GM12878 (cell line): ENCODE measurements around the gene PAK3. TPM values are rescaled to one million over a fixed set of nuclear protein-coding genes. Genes with fewer than 3 reads are reported as not detected.

ENCODE experiments used
- ATAC-seq: fragments of 200-7000 bp; cut with Tn5 transposase; 3 replicates; pipeline ENCODE4 v1.9.1; 2020; ENCODE audit warnings: mild to moderate bottlenecking, moderate library complexity
- BruUV-seq: library from RNA; stranded (reverse); fragments of 400-500 nt; replicated peaks from 2 replicates; lab custom pipeline; 2021; lab: Mats Ljungman, UMichigan
- CTCF ChIA-PET: fragments of 300-600 bp; sonication (Branson Sonifier 250); formaldehyde crosslinking; extraction: SDS; loops from one replicate; lab custom pipeline; 2021; ENCODE audit warnings: inconsistent platforms; lab: Yijun Ruan, JAX
- POLR2A ChIA-PET: fragments of 350-600 bp; formaldehyde crosslinking; extraction: SDS; loops from one replicate; lab custom pipeline; 2021; ENCODE audit warnings: inconsistent platforms; lab: Charles Lee
- RAD21 ChIA-PET: fragments of 300-600 bp; sonication (Branson Sonifier 250); formaldehyde crosslinking; loops from one replicate; lab custom pipeline; 2023; ENCODE audit warnings: antibody characterized with exemption; ENCODE audit not compliant: unreplicated experiment; lab: Charles Lee
- SMC1A ChIA-PET: fragments of 300-600 bp; sonication (Branson Sonifier 250); formaldehyde crosslinking; loops from one replicate; lab custom pipeline; 2023; ENCODE audit not compliant: unreplicated experiment, uncharacterized antibody; lab: Charles Lee
- DNase-seq: peaks from one replicate; pipeline ENCODE4 v3.0.0-alpha.2; 2011; ENCODE audit warnings: low read depth, low spot score
- FAIRE-seq: peaks from 3 replicates; lab custom pipeline; 2011; peaks lifted over from hg19 to GRCh38; lab: Jason Lieb, UNC
- H2AFZ ChIP-seq: 2 replicates; pipeline ENCODE4 v1.6.0; 2011; ENCODE audit warnings: low read depth, low read length, control low read depth; ENCODE audit not compliant: control insufficient read depth
- H3K27ac ChIP-seq: 2 replicates; pipeline ENCODE4 v1.5.1; 2011; ENCODE audit warnings: control low read depth; ENCODE audit not compliant: control insufficient read depth, insufficient read depth
- H3K27me3 ChIP-seq, 2 experiments: replicated peaks in 1 of 2; 2 replicates each; pipeline versions ENCODE4 v1.6.0 to v1.6.1; 2011; ENCODE audit warnings: low read length in 1 of 2; ENCODE audit not compliant: control insufficient read depth in 2 of 2, insufficient read depth in 2 of 2
- H3K36me3 ChIP-seq, 2 experiments: 2 replicates each; pipeline ENCODE4 v1.5.1; 2011; ENCODE audit warnings: low read length in 1 of 2; ENCODE audit not compliant: control insufficient read depth in 2 of 2, insufficient read depth in 2 of 2
- H3K4me1 ChIP-seq: 2 replicates; pipeline ENCODE4 v1.6.1; 2011; ENCODE audit warnings: mild to moderate bottlenecking, low read length, moderate library complexity, mixed read lengths; ENCODE audit not compliant: control insufficient read depth, insufficient read depth
- H3K4me2 ChIP-seq: 2 replicates; pipeline ENCODE4 v1.6.0; 2011; ENCODE audit warnings: control low read depth; ENCODE audit not compliant: control insufficient read depth, insufficient read depth
- H3K4me3 ChIP-seq: fragments of 200-600 bp; sonication (generic); 2 replicates; pipeline ENCODE4 v1.5.1; 2016
- H3K79me2 ChIP-seq: 2 replicates; pipeline ENCODE4 v1.6.0; 2011; ENCODE audit warnings: low read length; ENCODE audit not compliant: control insufficient read depth, insufficient read depth
- H3K9ac ChIP-seq: 2 replicates; pipeline ENCODE4 v1.8.0; 2011; ENCODE audit warnings: low read length, control low read depth, mixed read lengths; ENCODE audit not compliant: control insufficient read depth, insufficient read depth
- H3K9me3 ChIP-seq: replicated peaks from 3 replicates; pipeline ENCODE4 v1.5.1; 2011; ENCODE audit warnings: mild to moderate bottlenecking, low read length; ENCODE audit not compliant: control insufficient read depth, insufficient read depth
- H4K20me1 ChIP-seq: 2 replicates; pipeline ENCODE4 v1.6.0; 2011; ENCODE audit not compliant: control insufficient read depth, insufficient read depth
- ESRRA ChIP-seq: IDR thresholded peaks from 2 replicates; pipeline ENCODE4 v1.6.1; 2012; ENCODE audit warnings: mild to moderate bottlenecking, low read length, improper control_type of control experiment
- EZH2 ChIP-seq: IDR thresholded peaks from 2 replicates; pipeline ENCODE4 v1.6.1; 2012; ENCODE audit warnings: low read depth, mild to moderate bottlenecking, control low read depth, inconsistent platforms, low read length, borderline replicate concordance; ENCODE audit not compliant: control insufficient read depth
- KDM1A ChIP-seq: fragments of 200-600 bp; sonication (generic); IDR thresholded peaks from 2 replicates; pipeline ENCODE4 v1.6.1; 2016; ENCODE audit warnings: borderline replicate concordance
- MTA3 ChIP-seq: IDR thresholded peaks from 2 replicates; pipeline ENCODE4 v1.6.1; 2012; ENCODE audit warnings: low read length, inconsistent platforms, borderline replicate concordance
- MYB ChIP-seq: fragments of 150-350 bp; IDR thresholded peaks from 2 replicates; pipeline ENCODE4 v1.6.1; 2014; ENCODE audit warnings: mild to moderate bottlenecking, low read depth, low read length, borderline replicate concordance
- MYC ChIP-seq: IDR thresholded peaks from 2 replicates; pipeline ENCODE4 v1.6.1; 2011; ENCODE audit warnings: mild to moderate bottlenecking, low read length, moderate library complexity, inconsistent platforms; ENCODE audit not compliant: insufficient read depth, insufficient replicate concordance, insufficient read length, severe bottlenecking
- NFYA ChIP-seq: IDR thresholded peaks from 2 replicates; pipeline ENCODE4 v1.6.1; 2011; ENCODE audit warnings: low read depth, mild to moderate bottlenecking, low read length, improper control_type of control experiment, borderline replicate concordance
- POLR2AphosphoS5 ChIP-seq: IDR thresholded peaks from 2 replicates; pipeline ENCODE4 v1.6.1; 2011; ENCODE audit warnings: mild to moderate bottlenecking, low read length, inconsistent platforms
- WRNIP1 ChIP-seq: IDR thresholded peaks from 2 replicates; pipeline ENCODE4 v1.6.1; 2011; ENCODE audit warnings: low read depth, low read length, improper control_type of control experiment, borderline replicate concordance
- ZNF24 ChIP-seq: fragments of 450-650 bp; IDR thresholded peaks from 2 replicates; pipeline ENCODE4 v1.6.1; 2017; ENCODE audit warnings: antibody characterized with exemption, mild to moderate bottlenecking
- ZSCAN29 ChIP-seq: fragments of 450-650 bp; IDR thresholded peaks from 2 replicates; pipeline ENCODE4 v1.6.1; 2017; ENCODE audit warnings: mild to moderate bottlenecking, moderate library complexity
- WGBS: methylation state at CpG from one replicate; pipeline ENCODE4 v1.1.6; 2016; ENCODE audit warnings: low lambda C conversion rate; ENCODE audit not compliant: insufficient replicate concordance, insufficient coverage; ENCODE audit errors: missing lambda C conversion rate; 5-methylcytosine and 5-hydroxymethylcytosine counted together
- in situ Hi-C: fragments of 300-500 bp; cut with MboI; formaldehyde crosslinking; loops from 9 replicates; pipeline ENCODE4 v1.14.3; 2018; ENCODE audit warnings: mixed read lengths
- intact Hi-C: fragments of 100-400 bp; cut with micrococcal nuclease; formaldehyde crosslinking; loops from one replicate; pipeline ENCODE4 v1.14.2; 2022; ENCODE audit not compliant: unreplicated experiment
- polyA plus RNA-seq, 11 experiments: library from polyadenylated mRNA; depleted of rRNA in 4 of 11; unstranded in 6 of 11; stranded (reverse) in 5 of 11; fragments of >200 nt; fragmentation: Nextera tagmentation in 4 of 11; fragmentation: Illumina TruSeq in 1 of 11; extraction: Ambion mirVana in 4 of 11; extraction: Trizol in 1 of 11; gene quantifications; 1 replicate in 1 of 11; 2 replicates in 10 of 11; pipeline versions ENCODE4 v1.2.1 to v1.2.3, GENCODE V29; 2011 to 2016; ENCODE audit warnings: inconsistent platforms in 2 of 11, missing spikeins in 2 of 11, low read depth in 1 of 11
- total RNA-seq, 4 experiments: library from RNA; depleted of rRNA in 3 of 4; stranded (reverse); fragments of >200 nt in 3 of 4; fragmentation: Illumina TruSeq in 1 of 4; extraction: Trizol in 1 of 4; gene quantifications; 2 replicates each; pipeline versions ENCODE4 v1.2.1 to v1.2.3, GENCODE V29; 2013 to 2021

Gene PAK3
- total and polyA plus RNA-seq, 10 of the 15 experiments (the other 5 are each of a cell fraction or from before 2014, with no cell fraction given), result 0.02 to 0.10 (median 0.04) TPM; not detected in 6

DNA sequence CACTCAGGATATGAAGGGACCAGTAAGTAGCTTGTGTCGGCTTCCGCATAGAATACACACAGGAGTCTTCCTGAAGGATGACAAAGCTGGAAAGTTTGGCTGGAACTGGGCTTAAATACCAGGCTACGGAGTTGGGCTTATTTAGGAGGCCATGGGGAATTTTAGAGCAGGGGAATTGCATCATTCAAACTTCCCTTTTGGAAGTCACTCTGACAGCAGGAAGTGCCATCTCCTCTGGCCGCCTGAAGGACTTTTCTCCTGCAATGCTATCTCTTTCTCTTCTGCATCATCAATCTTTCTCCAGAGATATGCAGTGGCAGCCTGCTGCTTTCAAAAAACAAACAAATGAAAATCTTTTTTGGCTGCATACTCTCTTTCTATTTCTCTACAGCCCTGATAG, 48.4 kb upstream of the PAK3 start:
- SMC1A ChIA-PET, result no interaction called here
- intact Hi-C loops, result no loop called here
- POLR2A ChIA-PET, result no interaction called here
- 51% methylated on average over 4 of the region's 4 CpGs for WGBS
- H3K4me1 ChIP-seq, result no peaks in the 10 kb centered on the region
- no TSS peak for BruUV-seq
- no peak overlapping the region for H3K4me2 ChIP-seq
- no peak overlapping the region for H3K4me3 ChIP-seq
- ATAC-seq (no peak), FAIRE-seq (no peak), DNase-seq (no peak)
- H3K27me3 ChIP-seq, result no peaks in the 10 kb centered on the region
- CTCF ChIA-PET, result no interaction called here
- no peaks in the 10 kb centered on the region for H3K79me2 ChIP-seq
- no peaks in the 10 kb centered on the region for H3K9me3 ChIP-seq
- H3K9ac ChIP-seq, result no peak overlapping the region
- RAD21 ChIA-PET, result no interaction called here
- H4K20me1 ChIP-seq, result no peaks in the 10 kb centered on the region
- no peak overlapping the region for H3K27ac ChIP-seq
- H2AFZ ChIP-seq, result no peak overlapping the region
- no peaks in the 10 kb centered on the region for H3K36me3 ChIP-seq
- TF ChIP-seq MYC (no peak), POLR2AphosphoS5 (no peak), EZH2 (no peak), ZSCAN29 (no peak), NFYA (no peak)
- TF ChIP-seq, all 136 proteins: peak for 0
- in situ Hi-C loops, result no loop called here

DNA sequence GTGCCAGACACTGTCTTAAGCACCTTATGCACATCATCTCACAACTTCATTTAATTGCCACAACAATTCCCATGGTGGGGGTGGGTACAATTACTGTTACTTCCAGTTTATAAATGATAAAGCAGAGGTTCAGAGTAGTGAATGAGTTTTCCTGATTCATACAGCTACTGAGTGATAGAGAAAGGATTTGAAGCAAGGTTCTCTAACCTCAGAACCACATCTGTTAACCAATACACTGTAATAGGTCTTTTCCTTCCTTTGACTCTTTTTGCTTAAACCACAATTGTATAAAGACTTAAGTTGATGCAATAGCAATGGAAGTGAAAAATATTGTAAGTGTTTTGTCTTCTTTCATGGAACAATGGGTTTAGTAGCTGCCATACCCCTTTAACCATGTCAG, 43.5 kb upstream of the PAK3 start:
- in situ Hi-C loops, result no loop called here
- H3K4me2 ChIP-seq, result no peak overlapping the region
- no peaks in the 10 kb centered on the region for H4K20me1 ChIP-seq
- POLR2A ChIA-PET, result no interaction called here
- no peak overlapping the region for H3K27ac ChIP-seq
- no peaks in the 10 kb centered on the region for H3K9me3 ChIP-seq
- intact Hi-C loops, result no loop called here
- no peak overlapping the region for H2AFZ ChIP-seq
- H3K9ac ChIP-seq, result no peak overlapping the region
- SMC1A ChIA-PET, result no interaction called here
- H3K79me2 ChIP-seq, result no peaks in the 10 kb centered on the region
- H3K4me3 ChIP-seq, result no peak overlapping the region
- CTCF ChIA-PET, result interaction anchor here (1.1 kb wide), 1 partner anchor 48 kb away, joined by 3 read pairs; no protein-coding TSS in a partner anchor
- RAD21 ChIA-PET, result no interaction called here
- FAIRE-seq (no peak), DNase-seq (no peak), ATAC-seq (no peak)
- no peak for TF ChIP-seq ZNF24
- TF ChIP-seq WRNIP1, result no peak
- no peak for TF ChIP-seq MTA3
- no peak for TF ChIP-seq KDM1A
- TF ChIP-seq ESRRA, result no peak
- TF ChIP-seq MYB, result no peak
- no peaks in the 10 kb centered on the region for H3K4me1 ChIP-seq
- H3K36me3 ChIP-seq, result no peaks in the 10 kb centered on the region
- no peaks in the 10 kb centered on the region for H3K27me3 ChIP-seq
- BruUV-seq, result no TSS peak
